SK-N-SH (cell line): ENCODE results near the gene MAP4K1.

ENCODE experiments used
- FOXM1 ChIP-seq: IDR thresholded peaks from 2 replicates; pipeline ENCODE4 v1.4.0; 2012; ENCODE audit warnings: low read depth, mild to moderate bottlenecking
- GABPA ChIP-seq: IDR thresholded peaks from 2 replicates; pipeline ENCODE4 v1.4.0; 2012; ENCODE audit warnings: low read depth, mild to moderate bottlenecking
- JUND ChIP-seq: IDR thresholded peaks from 2 replicates; pipeline ENCODE4 v1.4.0; 2012
- NFIC ChIP-seq: IDR thresholded peaks from 2 replicates; pipeline ENCODE4 v1.4.0; 2012; ENCODE audit warnings: borderline replicate concordance
- POLR2AphosphoS5 ChIP-seq: IDR thresholded peaks from 2 replicates; pipeline ENCODE4 v1.6.1; 2012; ENCODE audit warnings: low read depth, low read length
- RCOR1 ChIP-seq: fragments of 150-350 bp; IDR thresholded peaks from 2 replicates; pipeline ENCODE4 v1.6.1; 2017; ENCODE audit warnings: antibody characterized with exemption, low read length
- RFX5 ChIP-seq: IDR thresholded peaks from 2 replicates; pipeline ENCODE4 v1.6.1; 2012; ENCODE audit warnings: mild to moderate bottlenecking, improper control_type of control experiment, low read length
- SMC3 ChIP-seq: IDR thresholded peaks from 2 replicates; pipeline ENCODE4 v1.6.1; 2012; ENCODE audit warnings: low read depth, low read length, improper control_type of control experiment
- TAF1 ChIP-seq: IDR thresholded peaks from 2 replicates; pipeline ENCODE4 v1.6.1; 2012; ENCODE audit warnings: low read depth, mild to moderate bottlenecking, low read length, moderate library complexity, borderline replicate concordance
- TF ChIP-seq, protein P1 (sequence below): fragments of 200-600 bp; sonication (generic); IDR thresholded peaks from 2 replicates; pipeline ENCODE4 v1.6.1; 2017; ENCODE audit warnings: antibody characterized with exemption, mild to moderate bottlenecking, moderate library complexity
- TF ChIP-seq, protein P2 (sequence below): IDR thresholded peaks from 2 replicates; pipeline ENCODE4; 2012
- TF ChIP-seq, protein P3 (sequence below): IDR thresholded peaks from 2 replicates; pipeline ENCODE4 v1.4.0; 2012; ENCODE audit warnings: low read depth
- TF ChIP-seq, protein P4 (sequence below): fragments of 150-350 bp; IDR thresholded peaks from 2 replicates; pipeline ENCODE4 v1.6.1; 2017; ENCODE audit warnings: antibody characterized with exemption, low read length, low read depth, borderline replicate concordance

DNA sequence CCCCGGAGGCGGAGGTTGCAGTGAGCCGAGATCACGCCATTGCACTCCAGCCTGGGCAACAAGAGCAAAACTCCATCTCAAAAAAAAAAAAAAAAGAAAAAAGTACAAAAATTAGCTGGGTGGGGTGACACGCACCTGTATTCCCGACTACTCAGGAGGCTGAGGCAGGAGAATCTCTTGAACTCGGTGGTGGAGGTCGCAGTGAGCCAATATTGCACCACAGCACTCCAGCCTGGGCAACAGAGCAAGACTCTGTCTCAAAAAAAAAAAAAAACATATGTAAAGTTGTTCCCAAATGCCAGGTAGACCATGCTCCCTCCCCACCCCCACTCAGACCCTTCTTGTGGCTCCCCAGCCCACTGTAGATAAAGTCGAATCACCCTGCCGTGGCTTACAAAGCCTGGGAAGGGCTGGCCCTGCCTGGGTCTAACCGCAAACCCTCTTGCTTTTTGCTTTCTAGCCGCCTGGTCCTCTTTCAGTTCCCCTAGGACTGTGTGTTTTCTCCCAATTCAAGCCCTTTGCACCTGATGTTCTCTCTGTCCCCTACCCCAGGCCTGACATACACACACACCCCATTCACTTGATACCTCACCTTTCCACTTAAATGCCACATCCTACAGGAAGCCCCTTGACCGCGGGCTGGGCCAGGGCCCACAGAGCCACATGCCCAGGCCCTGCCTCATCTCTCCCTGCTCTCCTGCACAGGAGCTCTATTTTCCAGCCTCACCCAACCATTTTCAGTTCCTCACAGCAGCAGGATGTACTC is 34.4 kb downstream of the MAP4K1 start:
- TF ChIP-seq, protein P1, sequence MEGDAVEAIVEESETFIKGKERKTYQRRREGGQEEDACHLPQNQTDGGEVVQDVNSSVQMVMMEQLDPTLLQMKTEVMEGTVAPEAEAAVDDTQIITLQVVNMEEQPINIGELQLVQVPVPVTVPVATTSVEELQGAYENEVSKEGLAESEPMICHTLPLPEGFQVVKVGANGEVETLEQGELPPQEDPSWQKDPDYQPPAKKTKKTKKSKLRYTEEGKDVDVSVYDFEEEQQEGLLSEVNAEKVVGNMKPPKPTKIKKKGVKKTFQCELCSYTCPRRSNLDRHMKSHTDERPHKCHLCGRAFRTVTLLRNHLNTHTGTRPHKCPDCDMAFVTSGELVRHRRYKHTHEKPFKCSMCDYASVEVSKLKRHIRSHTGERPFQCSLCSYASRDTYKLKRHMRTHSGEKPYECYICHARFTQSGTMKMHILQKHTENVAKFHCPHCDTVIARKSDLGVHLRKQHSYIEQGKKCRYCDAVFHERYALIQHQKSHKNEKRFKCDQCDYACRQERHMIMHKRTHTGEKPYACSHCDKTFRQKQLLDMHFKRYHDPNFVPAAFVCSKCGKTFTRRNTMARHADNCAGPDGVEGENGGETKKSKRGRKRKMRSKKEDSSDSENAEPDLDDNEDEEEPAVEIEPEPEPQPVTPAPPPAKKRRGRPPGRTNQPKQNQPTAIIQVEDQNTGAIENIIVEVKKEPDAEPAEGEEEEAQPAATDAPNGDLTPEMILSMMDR = no peak
- TF ChIP-seq FOXM1 = no peak
- no peak for TF ChIP-seq TAF1
- TF ChIP-seq POLR2AphosphoS5 = no peak
- TF ChIP-seq, protein P2, sequence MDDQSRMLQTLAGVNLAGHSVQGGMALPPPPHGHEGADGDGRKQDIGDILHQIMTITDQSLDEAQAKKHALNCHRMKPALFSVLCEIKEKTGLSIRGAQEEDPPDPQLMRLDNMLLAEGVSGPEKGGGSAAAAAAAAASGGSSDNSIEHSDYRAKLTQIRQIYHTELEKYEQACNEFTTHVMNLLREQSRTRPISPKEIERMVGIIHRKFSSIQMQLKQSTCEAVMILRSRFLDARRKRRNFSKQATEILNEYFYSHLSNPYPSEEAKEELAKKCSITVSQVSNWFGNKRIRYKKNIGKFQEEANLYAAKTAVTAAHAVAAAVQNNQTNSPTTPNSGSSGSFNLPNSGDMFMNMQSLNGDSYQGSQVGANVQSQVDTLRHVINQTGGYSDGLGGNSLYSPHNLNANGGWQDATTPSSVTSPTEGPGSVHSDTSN = no peak
- no peak for TF ChIP-seq RCOR1
- TF ChIP-seq, protein P3, sequence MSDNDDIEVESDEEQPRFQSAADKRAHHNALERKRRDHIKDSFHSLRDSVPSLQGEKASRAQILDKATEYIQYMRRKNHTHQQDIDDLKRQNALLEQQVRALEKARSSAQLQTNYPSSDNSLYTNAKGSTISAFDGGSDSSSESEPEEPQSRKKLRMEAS = no peak
- no peak for TF ChIP-seq NFIC
- TF ChIP-seq, protein P4, sequence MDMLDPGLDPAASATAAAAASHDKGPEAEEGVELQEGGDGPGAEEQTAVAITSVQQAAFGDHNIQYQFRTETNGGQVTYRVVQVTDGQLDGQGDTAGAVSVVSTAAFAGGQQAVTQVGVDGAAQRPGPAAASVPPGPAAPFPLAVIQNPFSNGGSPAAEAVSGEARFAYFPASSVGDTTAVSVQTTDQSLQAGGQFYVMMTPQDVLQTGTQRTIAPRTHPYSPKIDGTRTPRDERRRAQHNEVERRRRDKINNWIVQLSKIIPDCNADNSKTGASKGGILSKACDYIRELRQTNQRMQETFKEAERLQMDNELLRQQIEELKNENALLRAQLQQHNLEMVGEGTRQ = no peak
- no peak for TF ChIP-seq GABPA
- TF ChIP-seq SMC3 = no peak
- TF ChIP-seq JUND = no peak
- no peak for TF ChIP-seq RFX5
